Loucy (cell line): ENCODE measurements around the gene PPP1R14C.

ENCODE experiments used
- H2AFZ ChIP-seq: fragments of 200-600 bp; sonication (generic); 2 replicates; pipeline ENCODE4 v1.6.0; 2016; ENCODE audit warnings: antibody characterized with exemption, mild to moderate bottlenecking, low read length, moderate library complexity
- H3F3A ChIP-seq: fragments of 200-600 bp; 2 replicates; pipeline ENCODE4 v1.6.0; 2016; ENCODE audit warnings: antibody characterized with exemption, low read depth, mild to moderate bottlenecking
- H3K27me3 ChIP-seq: fragments of 200-600 bp; sonication (generic); 2 replicates; pipeline ENCODE4 v1.6.1; 2014; ENCODE audit warnings: low read length, mild to moderate bottlenecking; ENCODE audit not compliant: insufficient read depth, poor library complexity, severe bottlenecking
- H3K36me3 ChIP-seq: fragments of 200-600 bp; sonication (generic); 2 replicates; pipeline ENCODE4 v1.6.1; 2016; ENCODE audit warnings: low read length; ENCODE audit not compliant: insufficient read depth
- H3K4me1 ChIP-seq: fragments of 200-600 bp; sonication (generic); 2 replicates; pipeline ENCODE4 v1.5.1; 2014; ENCODE audit warnings: low read length, mild to moderate bottlenecking; ENCODE audit not compliant: insufficient read depth, poor library complexity, severe bottlenecking
- H3K4me2 ChIP-seq: fragments of 200-600 bp; sonication (generic); 2 replicates; pipeline ENCODE4 v1.6.0; 2014; ENCODE audit warnings: antibody characterized with exemption, low read length, low read depth, mild to moderate bottlenecking; ENCODE audit not compliant: poor library complexity, severe bottlenecking
- H3K4me3 ChIP-seq: fragments of 200-600 bp; sonication (generic); 2 replicates; pipeline ENCODE4 v1.5.1; 2014; ENCODE audit warnings: low read length, mild to moderate bottlenecking, mixed read lengths; ENCODE audit not compliant: poor library complexity, severe bottlenecking
- H3K79me2 ChIP-seq: fragments of 200-600 bp; sonication (generic); 2 replicates; pipeline ENCODE4 v1.6.1; 2014; ENCODE audit warnings: low read length; ENCODE audit not compliant: insufficient read depth
- H3K9ac ChIP-seq: fragments of 200-600 bp; sonication (generic); 2 replicates; pipeline ENCODE4 v1.6.0; 2014; ENCODE audit warnings: mild to moderate bottlenecking, low read depth, low read length, moderate library complexity; ENCODE audit not compliant: poor library complexity, severe bottlenecking
- H3K9me2 ChIP-seq: fragments of 200-600 bp; sonication (generic); replicated peaks from 2 replicates; pipeline ENCODE4 v1.6.1; 2016; ENCODE audit warnings: low read depth, low read length, mixed read lengths
- H3K9me3 ChIP-seq: fragments of 200-600 bp; sonication (generic); 2 replicates; pipeline ENCODE4 v1.6.1; 2014; ENCODE audit warnings: mild to moderate bottlenecking, antibody characterized with exemption, low read length, low read depth; ENCODE audit not compliant: insufficient read depth
- H4K20me1 ChIP-seq: fragments of 200-600 bp; sonication (generic); 2 replicates; pipeline ENCODE4 v1.6.0; 2014; ENCODE audit warnings: antibody characterized with exemption, low read length, mild to moderate bottlenecking; ENCODE audit not compliant: insufficient read depth, poor library complexity, severe bottlenecking
- EZH2phosphoT487 ChIP-seq: fragments of 200-600 bp; IDR thresholded peaks from 2 replicates; pipeline ENCODE4 v1.6.1; 2018; ENCODE audit warnings: antibody characterized with exemption, mild to moderate bottlenecking, moderate library complexity, borderline replicate concordance
- TF ChIP-seq, protein P1 (sequence below): fragments of 200-600 bp; sonication (generic); conservative IDR thresholded peaks from 2 replicates; pipeline ENCODE4 v1.5.1; 2014; ENCODE audit warnings: mild to moderate bottlenecking, antibody characterized with exemption, low read length

Gene PPP1R14C

DNA sequence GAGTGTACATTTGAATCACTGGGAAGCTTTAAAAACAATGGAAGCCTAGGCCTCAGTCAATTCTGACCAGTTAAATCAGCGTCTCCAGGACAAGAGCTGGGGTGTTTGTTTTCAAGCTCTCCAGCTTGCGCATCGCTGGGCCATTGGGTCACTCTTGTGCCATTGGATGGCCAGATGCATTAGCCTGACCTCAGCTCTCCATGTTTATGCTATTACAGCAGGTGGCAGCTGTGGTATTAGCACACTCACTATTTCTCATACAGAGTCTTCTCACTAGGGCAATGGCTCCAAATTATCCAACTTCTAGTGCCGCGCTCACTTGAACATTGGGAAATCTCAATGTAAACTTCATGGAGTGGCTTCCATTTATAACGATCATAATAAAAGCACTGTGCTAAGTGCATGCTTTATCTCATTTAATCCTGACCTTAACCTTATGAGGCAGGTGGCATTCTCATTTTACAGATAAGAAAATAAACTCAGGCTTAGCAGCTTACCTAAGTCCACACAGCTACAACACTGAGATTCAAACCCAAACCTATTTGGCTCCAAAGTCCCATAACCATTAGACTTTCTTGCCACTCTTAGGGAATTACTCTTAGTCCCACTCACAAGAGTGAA lies 108.8 kb downstream of the PPP1R14C start:
- Histone ChIP-seq H3K9ac (no peak overlapping the region), H3K9me2 (no peaks in the 10 kb centered on the region), H3K9me3 (no peaks in the 10 kb centered on the region), H3K4me1 (no peaks in the 10 kb centered on the region), H3K4me3 (no peak overlapping the region), H3F3A (no peaks in the 10 kb centered on the region), H2AFZ (no peak overlapping the region), H3K27me3 (no peaks in the 10 kb centered on the region), H4K20me1 (no peaks in the 10 kb centered on the region), H3K4me2 (no peak overlapping the region), H3K36me3 (no peaks in the 10 kb centered on the region), H3K79me2 (no peaks in the 10 kb centered on the region)
- no peak for TF ChIP-seq EZH2phosphoT487
- TF ChIP-seq, protein P1, sequence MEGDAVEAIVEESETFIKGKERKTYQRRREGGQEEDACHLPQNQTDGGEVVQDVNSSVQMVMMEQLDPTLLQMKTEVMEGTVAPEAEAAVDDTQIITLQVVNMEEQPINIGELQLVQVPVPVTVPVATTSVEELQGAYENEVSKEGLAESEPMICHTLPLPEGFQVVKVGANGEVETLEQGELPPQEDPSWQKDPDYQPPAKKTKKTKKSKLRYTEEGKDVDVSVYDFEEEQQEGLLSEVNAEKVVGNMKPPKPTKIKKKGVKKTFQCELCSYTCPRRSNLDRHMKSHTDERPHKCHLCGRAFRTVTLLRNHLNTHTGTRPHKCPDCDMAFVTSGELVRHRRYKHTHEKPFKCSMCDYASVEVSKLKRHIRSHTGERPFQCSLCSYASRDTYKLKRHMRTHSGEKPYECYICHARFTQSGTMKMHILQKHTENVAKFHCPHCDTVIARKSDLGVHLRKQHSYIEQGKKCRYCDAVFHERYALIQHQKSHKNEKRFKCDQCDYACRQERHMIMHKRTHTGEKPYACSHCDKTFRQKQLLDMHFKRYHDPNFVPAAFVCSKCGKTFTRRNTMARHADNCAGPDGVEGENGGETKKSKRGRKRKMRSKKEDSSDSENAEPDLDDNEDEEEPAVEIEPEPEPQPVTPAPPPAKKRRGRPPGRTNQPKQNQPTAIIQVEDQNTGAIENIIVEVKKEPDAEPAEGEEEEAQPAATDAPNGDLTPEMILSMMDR: no peak

DNA sequence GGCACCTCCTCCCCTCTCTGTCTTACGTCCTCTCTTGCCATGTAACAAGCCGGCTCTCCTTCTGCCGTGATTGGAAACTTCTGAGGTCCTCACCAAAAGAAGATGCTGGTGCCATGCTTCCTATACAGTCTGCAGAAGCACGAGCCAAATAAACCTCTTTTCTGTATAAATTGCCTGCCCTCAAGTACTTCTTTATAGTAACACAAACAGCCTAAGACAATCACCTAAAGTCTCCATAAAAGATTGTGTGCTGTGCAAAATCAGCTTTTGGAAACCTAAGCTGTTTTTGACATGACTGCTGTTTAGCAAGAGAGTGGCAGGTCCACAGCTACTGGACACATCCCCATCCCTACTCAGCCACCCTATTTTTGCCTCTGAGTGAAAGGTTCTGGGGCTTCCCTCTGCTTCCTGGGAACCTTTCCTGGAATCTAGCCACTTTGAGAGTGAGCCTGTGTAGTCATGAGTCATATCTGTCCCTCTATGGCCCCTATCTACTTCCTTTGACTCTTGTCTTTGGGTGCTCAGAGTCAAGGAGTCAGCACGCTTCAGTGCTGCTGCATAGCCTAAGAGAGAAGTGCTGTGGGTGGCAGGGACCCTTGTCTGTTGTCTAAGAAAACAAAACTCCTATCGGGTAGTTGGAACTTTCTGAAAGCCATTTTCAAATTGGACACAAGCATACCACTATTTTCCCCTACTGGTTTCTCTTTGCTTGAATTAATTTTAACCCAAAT lies 110.0 kb downstream of the PPP1R14C start:
- Histone ChIP-seq H3K4me3 (no peak overlapping the region), H3K27me3 (no peaks in the 10 kb centered on the region), H3K9ac (no peak overlapping the region), H4K20me1 (no peaks in the 10 kb centered on the region), H3K4me1 (no peaks in the 10 kb centered on the region), H3K4me2 (no peak overlapping the region), H3K79me2 (no peaks in the 10 kb centered on the region), H3K36me3 (no peaks in the 10 kb centered on the region), H2AFZ (no peak overlapping the region), H3F3A (no peaks in the 10 kb centered on the region), H3K9me3 (no peaks in the 10 kb centered on the region), H3K9me2 (no peaks in the 10 kb centered on the region)
- no peak for TF ChIP-seq EZH2phosphoT487
- TF ChIP-seq, protein P1: no peak

DNA sequence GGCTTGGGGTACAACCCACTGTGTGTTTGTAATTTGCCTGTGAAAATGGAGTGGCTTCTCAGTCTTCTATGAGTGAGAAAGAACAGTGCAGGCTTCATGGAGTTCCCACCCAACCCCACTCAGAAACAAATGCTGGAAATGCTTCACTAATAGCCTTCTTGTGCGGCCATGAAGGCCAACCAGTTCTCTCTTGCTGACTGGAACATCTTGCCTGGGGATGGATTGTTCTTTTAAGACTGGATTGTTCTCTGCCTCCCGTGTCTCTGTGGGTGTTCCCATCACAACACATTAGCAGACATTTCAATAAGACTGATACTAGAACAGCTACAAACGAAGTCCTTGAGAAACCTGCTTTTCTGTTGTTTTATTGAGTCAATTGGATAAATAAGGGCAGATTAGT lies 110.6 kb downstream of the PPP1R14C start:
- Histone ChIP-seq H3K4me1 (no peaks in the 10 kb centered on the region), H3K36me3 (no peaks in the 10 kb centered on the region), H3K4me3 (no peak overlapping the region), H4K20me1 (no peaks in the 10 kb centered on the region), H3K9ac (no peak overlapping the region), H3K9me3 (no peaks in the 10 kb centered on the region), H3K4me2 (no peak overlapping the region), H3K9me2 (no peaks in the 10 kb centered on the region), H2AFZ (no peak overlapping the region), H3K79me2 (no peaks in the 10 kb centered on the region), H3F3A (no peaks in the 10 kb centered on the region), H3K27me3 (no peaks in the 10 kb centered on the region)
- no peak for TF ChIP-seq EZH2phosphoT487
- TF ChIP-seq, protein P1: no peak
